ENCODE data around the gene ZNF431.
"Not testable (repeated sequence)": the region's sequence is repeated elsewhere in the genome, so short reads cannot be mapped to it uniquely, and the experiment has no call there.

The ZNF431 gene

GRCh38 chr19:21147540-21147939 lies 5.7 kb downstream of the ZNF431 start:
- no peak for DNase-seq

- no peak for DNase-seq
Measured at GRCh38 chr19:21148681-21149080, 6.8 kb downstream of the ZNF431 start.

- no peak for DNase-seq
Measured at GRCh38 chr19:21149877-21150276, 8.0 kb downstream of the ZNF431 start.

GRCh38 chr19:21151460-21151859 lies 9.6 kb downstream of the ZNF431 start:
- no peak for DNase-seq

GRCh38 chr19:21158523-21159135 lies 16.8 kb downstream of the ZNF431 start:
- DNase-seq, result no peak

- DNase-seq, result no peak
Measured at GRCh38 chr19:21164541-21164940, 22.7 kb downstream of the ZNF431 start.

GRCh38 chr19:21166436-21166835 lies 24.6 kb downstream of the ZNF431 start:
- no peak for DNase-seq

GRCh38 chr19:21197590-21198295 lies 55.9 kb downstream of the ZNF431 start:
- DNase-seq, result no peak

- peak in 5 of 14 donors; percentile 0 to 40 (median 0) for DNase-seq
Measured at GRCh38 chr19:21202865-21203494, 61.1 kb downstream of the ZNF431 start.

GRCh38 chr19:21210037-21210621 lies 68.3 kb downstream of the ZNF431 start:
- DNase-seq, result no peak

- DNase-seq, result no peak
Measured at GRCh38 chr19:21221693-21222092, 79.9 kb downstream of the ZNF431 start.

- DNase-seq, result not testable (repeated sequence)
Measured at GRCh38 chr19:21229938-21230337, 88.1 kb downstream of the ZNF431 start.

GRCh38 chr19:21233691-21234090 lies 91.9 kb downstream of the ZNF431 start:
- no peak for DNase-seq

GRCh38 chr19:21236751-21237150 lies 94.9 kb downstream of the ZNF431 start:
- not testable (repeated sequence) for DNase-seq

- no peak for DNase-seq
Measured at GRCh38 chr19:21238670-21239069, 96.8 kb downstream of the ZNF431 start.
